ENCODE data around the gene ACSL5.

ACSL5 gene

DNA sequence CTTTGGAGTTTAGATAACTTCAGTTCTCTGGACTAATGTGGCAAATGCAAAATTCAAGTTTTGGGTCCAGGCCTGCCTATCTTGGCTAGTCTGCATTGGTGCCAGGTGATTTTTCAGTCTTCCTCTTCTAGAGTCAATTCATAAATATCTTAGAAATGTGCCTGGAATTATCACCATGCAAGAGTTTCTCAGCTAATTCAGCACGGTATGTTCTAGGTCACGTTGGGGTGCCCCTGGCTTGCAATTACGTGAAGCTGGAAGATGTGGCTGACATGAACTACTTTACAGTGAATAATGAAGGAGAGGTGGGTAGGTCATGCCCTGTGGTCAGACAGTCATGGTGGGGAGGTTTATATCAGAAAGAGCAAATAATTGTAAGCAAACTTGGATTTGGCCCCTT, 47.8 kb downstream of the ACSL5 start:
- Histone ChIP-seq H3K9me3 (ENCODE audit: low read length) (no peaks in the 10 kb centered on the region), H3K4me3 (ENCODE audit: low read length) (no peak overlapping the region), H2AFZ (ENCODE audit: low read depth, low read length) (no peak overlapping the region), H3K4me1 (ENCODE audit: insufficient read depth, low read length) (no peaks in the 10 kb centered on the region), H3K36me3 (ENCODE audit: insufficient read depth, low read length) (no peaks in the 10 kb centered on the region), H3K27me3 (ENCODE audit: insufficient read depth, low read length) (no peaks in the 10 kb centered on the region)

DNA sequence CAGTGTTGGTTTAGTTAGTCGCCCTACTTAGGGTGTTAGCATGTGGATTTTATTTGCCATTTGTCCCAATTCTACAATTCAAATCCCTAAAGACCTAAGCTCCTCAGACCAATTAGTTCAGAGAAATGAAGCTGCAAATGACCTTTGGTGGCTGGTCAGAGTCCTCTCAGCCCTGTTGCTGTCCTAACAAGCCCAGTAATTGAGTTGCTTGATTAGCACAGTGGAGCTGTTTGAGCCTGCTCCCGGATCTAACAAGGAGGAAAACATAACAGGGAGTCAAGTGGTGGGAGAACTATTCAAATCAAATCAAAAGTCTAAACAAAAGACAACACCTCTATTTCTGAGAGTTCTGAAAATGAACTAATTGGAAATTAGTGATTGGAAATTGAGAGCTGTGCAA, 50.7 kb downstream of the ACSL5 start:
- Histone ChIP-seq H3K4me1 (ENCODE audit: insufficient read depth, low read length) (no peaks in the 10 kb centered on the region), H3K9me3 (ENCODE audit: low read length) (no peaks in the 10 kb centered on the region), H3K27me3 (ENCODE audit: insufficient read depth, low read length) (no peaks in the 10 kb centered on the region), H3K4me3 (ENCODE audit: low read length) (no peak overlapping the region), H2AFZ (ENCODE audit: low read depth, low read length) (no peak overlapping the region), H3K36me3 (ENCODE audit: insufficient read depth, low read length) (peaks cover 6% of the 10 kb centered on the region)

DNA sequence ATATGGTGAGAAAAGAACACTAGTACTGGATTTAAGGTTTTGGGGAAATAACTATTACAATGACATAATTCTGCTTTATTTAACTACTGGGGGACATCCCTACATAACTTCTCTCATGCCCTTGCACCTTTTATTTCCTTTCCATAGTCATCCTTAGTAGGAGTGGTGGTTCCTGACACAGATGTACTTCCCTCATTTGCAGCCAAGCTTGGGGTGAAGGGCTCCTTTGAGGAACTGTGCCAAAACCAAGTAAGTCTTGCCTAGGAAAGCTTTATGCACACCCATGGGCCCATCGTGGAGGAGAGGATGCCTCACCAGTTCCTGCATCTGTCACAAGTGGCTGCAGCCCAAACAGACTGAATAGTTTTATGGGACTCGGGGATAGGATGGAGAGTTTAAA, 52.2 kb downstream of the ACSL5 start:
- peaks cover 19% of the 10 kb centered on the region for H3K36me3 ChIP-seq (ENCODE audit: insufficient read depth, low read length)
- no peak overlapping the region for H3K4me3 ChIP-seq (ENCODE audit: low read length)
- H2AFZ ChIP-seq (ENCODE audit: low read depth, low read length), result no peak overlapping the region
- H3K9me3 ChIP-seq (ENCODE audit: low read length), result no peaks in the 10 kb centered on the region
- no peaks in the 10 kb centered on the region for H3K4me1 ChIP-seq (ENCODE audit: insufficient read depth, low read length)
- H3K27me3 ChIP-seq (ENCODE audit: insufficient read depth, low read length), result no peaks in the 10 kb centered on the region

DNA sequence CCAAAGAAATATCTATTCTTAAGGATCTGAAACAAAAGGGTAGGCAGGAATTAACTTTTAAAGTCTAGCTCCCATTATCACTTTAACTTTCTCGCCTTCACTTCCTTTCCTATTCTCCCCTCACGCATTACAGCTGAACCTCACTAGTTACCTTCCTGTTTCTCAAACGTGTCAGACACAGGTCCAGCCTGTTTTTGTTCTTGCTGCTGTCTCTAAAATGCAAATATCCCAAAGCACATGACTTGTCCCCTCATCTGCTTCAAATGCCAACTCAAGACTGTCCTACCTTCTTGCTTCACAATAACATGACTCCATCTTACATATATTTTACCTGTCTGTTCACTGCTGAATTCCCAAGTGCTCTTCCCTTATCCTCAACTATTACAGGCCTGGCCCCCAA, 55.2 kb downstream of the ACSL5 start:
- Histone ChIP-seq H3K9me3 (ENCODE audit: low read length) (no peaks in the 10 kb centered on the region), H3K4me3 (ENCODE audit: low read length) (no peak overlapping the region), H2AFZ (ENCODE audit: low read depth, low read length) (no peak overlapping the region), H3K27me3 (ENCODE audit: insufficient read depth, low read length) (no peaks in the 10 kb centered on the region), H3K36me3 (ENCODE audit: insufficient read depth, low read length) (peaks cover 42% of the 10 kb centered on the region), H3K4me1 (ENCODE audit: insufficient read depth, low read length) (no peaks in the 10 kb centered on the region)

DNA sequence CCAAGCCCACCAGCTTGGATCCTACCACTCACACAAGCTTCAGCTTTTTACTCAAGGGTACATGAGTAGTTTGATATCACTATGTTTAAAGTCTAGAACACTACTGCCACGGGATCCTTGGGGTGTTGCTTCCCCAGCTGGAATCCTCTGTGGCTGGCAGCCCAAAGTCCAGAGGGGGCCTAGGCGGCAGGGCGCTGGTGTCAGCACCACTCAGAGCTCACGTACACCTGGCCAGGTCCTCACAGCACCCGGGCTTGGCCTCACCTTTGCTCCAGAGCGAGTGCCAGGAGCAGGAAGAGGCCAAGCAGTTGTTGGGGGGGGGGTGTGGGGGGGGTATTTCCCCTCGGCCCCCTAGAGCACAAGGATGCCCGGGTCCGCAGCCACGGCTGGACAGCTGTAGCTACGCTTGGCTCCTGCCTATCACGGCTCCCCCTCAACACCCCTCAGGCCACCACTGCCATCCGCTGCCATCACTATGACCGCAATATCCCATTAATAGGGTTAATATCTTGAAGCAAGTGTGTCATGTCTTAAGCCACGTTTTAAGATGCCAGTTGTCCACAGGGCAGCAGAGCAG, 55.8 kb downstream of the ACSL5 start:
- no peak overlapping the region for H3K4me3 ChIP-seq (ENCODE audit: low read length)
- H3K36me3 ChIP-seq (ENCODE audit: insufficient read depth, low read length), result peaks cover 48% of the 10 kb centered on the region

DNA sequence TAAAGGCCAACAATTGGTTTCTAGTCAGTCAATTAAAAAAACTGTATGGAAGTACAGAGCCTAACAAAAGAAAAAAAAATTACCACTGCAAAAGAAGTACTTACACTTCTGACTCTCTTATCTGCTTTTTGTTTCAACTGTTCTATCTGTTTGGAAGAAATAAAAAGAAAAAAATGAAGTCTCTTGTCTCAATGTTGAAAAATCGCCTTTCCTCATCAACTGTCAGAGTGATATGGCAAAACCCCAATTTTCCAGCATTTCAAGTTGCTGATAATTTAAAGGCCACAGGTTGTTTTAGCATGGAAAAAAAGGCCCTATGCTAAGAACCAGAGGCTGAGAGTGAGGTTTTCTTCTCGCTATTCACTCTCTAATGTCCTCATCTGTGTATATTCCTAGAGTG, 59.2 kb downstream of the ACSL5 start:
- Histone ChIP-seq H3K27me3 (ENCODE audit: insufficient read depth, low read length) (no peaks in the 10 kb centered on the region), H3K36me3 (ENCODE audit: insufficient read depth, low read length) (peaks cover 74% of the 10 kb centered on the region)

More for the DNA sequence above, 55.8 kb downstream of the ACSL5 start:
- H3K27me3 ChIP-seq (ENCODE audit: insufficient read depth, low read length), result no peaks in the 10 kb centered on the region
- H3K4me1 ChIP-seq (ENCODE audit: insufficient read depth, low read length), result no peaks in the 10 kb centered on the region
- no peak overlapping the region for H2AFZ ChIP-seq (ENCODE audit: low read depth, low read length)
- no peaks in the 10 kb centered on the region for H3K9me3 ChIP-seq (ENCODE audit: low read length)

DNA sequence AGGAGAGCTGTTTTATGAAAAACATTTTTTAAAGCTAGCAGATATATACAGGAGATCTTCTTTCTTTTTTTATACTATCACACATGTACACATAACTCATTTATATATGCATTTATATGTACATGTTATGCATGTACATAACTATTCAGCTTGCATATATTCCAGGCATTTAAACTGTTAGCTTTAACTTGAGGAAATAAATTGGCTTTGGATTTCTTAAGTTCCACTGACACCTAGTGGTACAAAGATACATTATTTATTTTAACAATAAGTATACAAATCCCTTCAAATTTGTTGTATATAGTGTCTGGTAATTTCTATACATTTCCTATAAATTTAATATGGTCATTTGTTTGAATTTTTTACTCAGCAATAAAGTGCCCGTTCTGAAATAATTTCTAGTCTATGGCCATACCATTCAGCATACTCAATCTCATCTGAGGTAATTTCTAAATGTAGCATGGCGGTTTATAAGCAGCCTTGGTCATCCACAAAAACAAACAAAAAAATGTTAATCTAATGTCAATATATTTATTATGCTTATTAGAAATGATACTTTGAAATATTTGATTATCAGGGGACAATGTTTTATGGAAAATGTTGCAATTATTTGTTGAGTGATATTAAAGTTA, 61.2 kb downstream of the ACSL5 start:
- peaks cover 75% of the 10 kb centered on the region for H3K36me3 ChIP-seq (ENCODE audit: insufficient read depth, low read length)
- no peak overlapping the region for H3K4me3 ChIP-seq (ENCODE audit: low read length)
- H2AFZ ChIP-seq (ENCODE audit: low read depth, low read length), result no peak overlapping the region
- no peaks in the 10 kb centered on the region for H3K4me1 ChIP-seq (ENCODE audit: insufficient read depth, low read length)
- no peaks in the 10 kb centered on the region for H3K9me3 ChIP-seq (ENCODE audit: low read length)
- H3K27me3 ChIP-seq (ENCODE audit: insufficient read depth, low read length), result no peaks in the 10 kb centered on the region

More for the DNA sequence above, 59.2 kb downstream of the ACSL5 start:
- no peaks in the 10 kb centered on the region for H3K9me3 ChIP-seq (ENCODE audit: low read length)
- H2AFZ ChIP-seq (ENCODE audit: low read depth, low read length), result no peak overlapping the region
- no peaks in the 10 kb centered on the region for H3K4me1 ChIP-seq (ENCODE audit: insufficient read depth, low read length)
- H3K4me3 ChIP-seq (ENCODE audit: low read length), result no peak overlapping the region

DNA sequence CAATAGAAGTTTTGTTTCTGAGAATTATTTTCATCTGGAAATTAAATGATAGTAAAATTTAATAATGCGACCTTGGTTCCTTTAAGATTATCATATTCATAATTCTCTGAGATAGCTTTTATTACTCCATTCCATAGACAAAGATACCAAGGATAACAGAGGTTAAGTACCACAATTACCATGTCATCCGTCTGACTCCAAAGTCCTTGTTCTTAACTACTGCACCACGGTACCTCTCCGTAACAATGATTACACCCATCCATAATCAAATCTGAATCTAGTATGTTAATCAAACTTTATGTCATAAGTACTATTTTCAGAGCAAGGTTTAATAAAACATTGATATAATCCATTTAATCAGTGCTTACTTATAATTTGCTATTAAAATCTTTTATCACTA, 64.4 kb downstream of the ACSL5 start:
- H3K27me3 ChIP-seq (ENCODE audit: insufficient read depth, low read length), result no peaks in the 10 kb centered on the region
- H3K9me3 ChIP-seq (ENCODE audit: low read length), result no peaks in the 10 kb centered on the region
- no peak overlapping the region for H2AFZ ChIP-seq (ENCODE audit: low read depth, low read length)
- H3K4me3 ChIP-seq (ENCODE audit: low read length), result no peak overlapping the region
- no peaks in the 10 kb centered on the region for H3K4me1 ChIP-seq (ENCODE audit: insufficient read depth, low read length)
- peaks cover 71% of the 10 kb centered on the region for H3K36me3 ChIP-seq (ENCODE audit: insufficient read depth, low read length)

DNA sequence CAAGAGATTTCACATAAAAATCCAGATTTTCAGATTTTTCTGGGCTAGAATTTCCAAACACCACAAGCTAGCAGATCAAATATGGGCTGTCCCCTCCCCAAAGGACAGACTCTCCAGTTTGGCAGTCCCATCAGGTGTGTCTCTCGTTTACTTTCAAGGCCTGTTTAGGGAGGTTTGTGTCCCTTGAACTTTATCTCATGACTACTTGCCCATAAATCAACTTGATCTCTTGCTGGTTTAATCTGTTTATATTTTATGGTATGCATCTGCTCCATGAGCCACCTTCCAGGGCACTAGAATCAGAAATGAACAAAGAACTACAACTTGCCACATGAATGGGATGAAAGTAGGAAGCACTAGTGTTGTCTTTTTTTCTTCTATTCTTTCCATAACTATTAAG, 67.6 kb downstream of the ACSL5 start:
- H3K36me3 ChIP-seq (ENCODE audit: insufficient read depth, low read length), result peaks cover 56% of the 10 kb centered on the region
- H3K4me1 ChIP-seq (ENCODE audit: insufficient read depth, low read length), result peaks cover 7% of the 10 kb centered on the region
- H2AFZ ChIP-seq (ENCODE audit: low read depth, low read length), result no peak overlapping the region
- no peak overlapping the region for H3K4me3 ChIP-seq (ENCODE audit: low read length)
- H3K27me3 ChIP-seq (ENCODE audit: insufficient read depth, low read length), result no peaks in the 10 kb centered on the region
- H3K9me3 ChIP-seq (ENCODE audit: low read length), result no peaks in the 10 kb centered on the region

DNA sequence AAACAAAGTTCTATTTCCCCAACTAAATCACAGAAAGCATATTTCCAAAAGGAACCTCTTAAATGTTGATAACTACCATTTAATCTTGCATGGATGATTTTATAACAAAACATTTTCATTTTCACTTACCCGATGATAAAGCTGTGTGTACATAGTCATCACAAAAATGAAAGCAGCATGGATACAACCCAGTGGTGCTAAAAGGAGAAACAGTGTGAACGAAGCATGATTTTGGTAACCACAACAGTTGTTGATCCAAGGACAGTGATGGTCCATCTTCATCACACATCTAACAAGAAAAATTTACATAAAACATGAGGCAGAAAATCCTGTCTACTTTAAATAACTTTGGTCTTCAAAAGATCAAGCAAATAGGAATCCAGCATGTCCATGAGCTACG, 68.1 kb downstream of the ACSL5 start:
- peaks cover 51% of the 10 kb centered on the region for H3K36me3 ChIP-seq (ENCODE audit: insufficient read depth, low read length)

DNA sequence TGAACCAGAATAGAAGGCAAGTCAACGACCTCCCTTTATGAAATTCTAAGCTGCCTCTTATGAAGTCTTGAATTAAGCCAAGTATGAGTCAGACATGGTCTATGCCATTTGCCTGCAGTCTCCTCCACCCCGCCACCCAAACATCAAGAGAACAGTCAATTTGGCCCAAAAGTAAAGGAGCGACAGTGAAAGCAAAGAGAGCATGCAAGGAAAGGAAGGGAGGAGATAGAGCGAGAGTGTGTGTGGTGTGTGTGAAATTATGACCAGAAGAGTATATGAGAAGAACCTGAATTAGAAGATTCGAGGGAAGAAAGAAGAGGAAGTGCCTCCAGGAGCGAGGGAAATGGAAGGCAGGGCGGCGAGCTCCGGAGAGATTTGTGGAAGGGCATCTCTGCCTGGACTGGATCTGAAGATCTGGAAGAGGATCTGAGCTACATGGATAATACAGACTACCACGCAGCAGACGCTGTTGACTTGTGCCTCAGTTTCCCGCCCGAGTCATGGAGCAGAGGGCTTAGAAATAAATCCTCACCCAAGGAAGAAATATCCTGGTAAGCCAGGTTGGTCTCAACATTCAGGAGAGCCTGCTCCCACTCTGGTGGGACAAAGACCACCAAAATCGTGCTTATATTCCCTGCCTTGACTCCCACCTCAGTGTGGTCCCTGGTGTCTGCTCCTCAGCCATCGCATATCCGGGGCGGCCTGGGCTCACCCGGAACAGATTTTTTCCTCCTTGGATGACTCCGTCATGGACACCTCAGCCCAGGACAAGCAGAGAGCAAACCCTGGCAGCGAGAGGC, 72.3 kb downstream of the ACSL5 start:
- peak overlapping the region; percentile 79 for H2AFZ ChIP-seq (ENCODE audit: low read depth, low read length)
- H3K4me1 ChIP-seq (ENCODE audit: insufficient read depth, low read length), result peaks cover 18% of the 10 kb centered on the region
- no peaks in the 10 kb centered on the region for H3K9me3 ChIP-seq (ENCODE audit: low read length)
- peaks cover 28% of the 10 kb centered on the region for H3K36me3 ChIP-seq (ENCODE audit: insufficient read depth, low read length)
- H3K27me3 ChIP-seq (ENCODE audit: insufficient read depth, low read length), result no peaks in the 10 kb centered on the region
- H3K4me3 ChIP-seq (ENCODE audit: low read length), result peak overlapping the region; percentile 69

More for the DNA sequence above, 68.1 kb downstream of the ACSL5 start:
- Histone ChIP-seq H3K27me3 (ENCODE audit: insufficient read depth, low read length) (no peaks in the 10 kb centered on the region), H3K4me1 (ENCODE audit: insufficient read depth, low read length) (peaks cover 7% of the 10 kb centered on the region), H2AFZ (ENCODE audit: low read depth, low read length) (no peak overlapping the region), H3K9me3 (ENCODE audit: low read length) (no peaks in the 10 kb centered on the region), H3K4me3 (ENCODE audit: low read length) (no peak overlapping the region)

DNA sequence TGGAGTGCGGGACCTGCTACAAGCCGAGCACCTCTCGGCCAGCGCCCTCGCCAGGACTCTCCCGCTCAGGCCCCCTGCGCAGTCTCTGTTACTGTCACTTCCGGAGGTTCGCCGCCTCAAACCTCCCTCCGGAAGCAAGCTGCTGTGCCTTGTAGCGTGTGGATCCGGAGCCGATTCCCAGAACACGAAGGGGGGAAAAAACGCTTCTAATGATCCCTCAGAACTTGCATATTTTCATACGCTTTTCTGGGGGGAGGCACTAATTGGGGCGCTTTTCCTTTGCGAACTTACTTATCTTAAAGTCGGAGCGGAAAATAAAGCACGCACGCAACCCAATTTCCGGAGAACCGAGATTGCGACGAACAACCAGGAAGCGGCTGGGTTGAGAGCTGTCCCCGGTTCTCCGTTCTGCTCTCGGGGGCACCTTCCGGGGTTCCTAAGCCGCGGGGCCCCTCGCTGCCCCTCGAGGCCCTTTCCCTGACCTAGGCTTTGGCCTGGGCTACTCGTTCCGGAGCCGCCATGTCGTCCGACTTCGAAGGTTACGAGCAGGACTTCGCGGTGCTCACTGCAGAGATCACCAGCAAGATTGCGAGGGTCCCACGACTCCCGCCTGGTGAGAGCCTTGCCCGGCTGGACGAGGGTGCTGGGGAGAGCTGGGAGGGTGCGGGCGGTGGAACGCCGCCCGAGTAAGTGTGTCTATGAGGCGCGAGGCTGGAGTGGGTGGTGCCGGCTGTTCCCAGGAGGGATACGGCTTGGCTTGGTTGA, 73.1 kb downstream of the ACSL5 start, which contains the start of the genes VTI1A and ZDHHC6:
VTI1A (plus strand) TSS at position 361 of the 765 bp plus-strand sequence; CDS start at position 520, 159 bp downstream.
ZDHHC6 (minus strand) TSS at position 60 of the 765 bp plus-strand sequence. CDS start 1,478 bp downstream, outside the sequence.
- no peaks in the 10 kb centered on the region for H3K27me3 ChIP-seq (ENCODE audit: insufficient read depth, low read length)
- no peaks in the 10 kb centered on the region for H3K9me3 ChIP-seq (ENCODE audit: low read length)
- H3K4me3 ChIP-seq (ENCODE audit: low read length), result peak within 1 kb of the TSS; percentile 69
- peaks cover 18% of the 10 kb centered on the region for H3K4me1 ChIP-seq (ENCODE audit: insufficient read depth, low read length)
- peak within 1 kb of the TSS; percentile 79 for H2AFZ ChIP-seq (ENCODE audit: low read depth, low read length)
- peaks cover 21% of the 10 kb centered on the region for H3K36me3 ChIP-seq (ENCODE audit: insufficient read depth, low read length)

DNA sequence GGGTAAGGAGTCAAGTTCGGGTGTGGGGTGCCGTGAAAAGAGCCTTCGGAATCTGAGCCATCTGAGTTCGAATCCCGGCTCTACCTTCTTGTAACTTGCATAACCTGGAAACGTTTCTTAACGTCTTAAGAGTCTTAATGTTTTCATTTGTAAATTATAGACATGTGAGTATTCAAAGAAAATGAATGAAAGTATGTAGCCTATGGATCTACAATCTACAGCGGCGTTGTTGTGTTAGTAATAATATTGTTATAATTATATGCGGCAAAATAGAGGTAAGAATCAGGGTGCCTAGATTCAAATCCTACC, 73.7 kb downstream of the ACSL5 start:
- Histone ChIP-seq H3K4me1 (ENCODE audit: insufficient read depth, low read length) (peaks cover 18% of the 10 kb centered on the region), H3K27me3 (ENCODE audit: insufficient read depth, low read length) (no peaks in the 10 kb centered on the region), H3K4me3 (ENCODE audit: low read length) (peak overlapping the region; percentile 69), H2AFZ (ENCODE audit: low read depth, low read length) (peak overlapping the region; percentile 79), H3K9me3 (ENCODE audit: low read length) (no peaks in the 10 kb centered on the region), H3K36me3 (ENCODE audit: insufficient read depth, low read length) (peaks cover 17% of the 10 kb centered on the region)

All from neuron (in vitro differentiated cells).